ENCODE results near the gene CA10. TPM values are rescaled to one million over a fixed set of nuclear protein-coding genes. Genes with fewer than 3 reads are reported as not detected.
A peak's percentile ranks its signal among the peaks of the same experiment; 100 is the strongest.

CA10 gene
- polyA plus RNA-seq, 1 donor from 2014 or later, result not detected

GRCh38 chr17:52124561-52124960 is 34.0 kb downstream of the CA10 start:
- no peaks in the 10 kb centered on the region for H3K36me3 Mint-ChIP-seq
- H3K27me3 Mint-ChIP-seq, result no peaks in the 10 kb centered on the region
- no peak overlapping the region for H3K4me3 Mint-ChIP-seq
- H3K27ac Mint-ChIP-seq, result no peak overlapping the region
- peaks cover 0 to 7% (median 2%) of the 10 kb centered on the region in 3 donors for H3K9me3 Mint-ChIP-seq
- no peaks in the 10 kb centered on the region for H3K4me1 Mint-ChIP-seq

GRCh38 chr17:52120465-52120864 is 38.0 kb downstream of the CA10 start:
- peaks cover 2 to 12% (median 7%) of the 10 kb centered on the region in 3 donors for H3K9me3 Mint-ChIP-seq
- H3K4me1 Mint-ChIP-seq, result no peaks in the 10 kb centered on the region
- no peaks in the 10 kb centered on the region for H3K27me3 Mint-ChIP-seq
- H3K27ac Mint-ChIP-seq, result no peak overlapping the region
- no peak overlapping the region for H3K4me3 Mint-ChIP-seq
- no peaks in the 10 kb centered on the region for H3K36me3 Mint-ChIP-seq

GRCh38 chr17:52110923-52111581 is 47.5 kb downstream of the CA10 start:
- Mint-ChIP-seq H3K27me3 (no peaks in the 10 kb centered on the region), H3K4me1 (no peaks in the 10 kb centered on the region), H3K9me3 (no peaks in the 10 kb centered on the region), H3K4me3 (no peak overlapping the region), H3K27ac (no peak overlapping the region), H3K36me3 (no peaks in the 10 kb centered on the region)

- Mint-ChIP-seq H3K9me3 (peaks cover 0 to 13% (median 3%) of the 10 kb centered on the region in 3 donors), H3K27ac (no peak overlapping the region), H3K4me3 (no peak overlapping the region), H3K36me3 (no peaks in the 10 kb centered on the region), H3K27me3 (no peaks in the 10 kb centered on the region), H3K4me1 (no peaks in the 10 kb centered on the region)
These were observed 51.8 kb downstream of the CA10 start for GRCh38 chr17:52106638-52107261.

- Mint-ChIP-seq H3K36me3 (no peaks in the 10 kb centered on the region), H3K4me1 (no peaks in the 10 kb centered on the region), H3K27ac (no peak overlapping the region), H3K27me3 (no peaks in the 10 kb centered on the region), H3K9me3 (peaks cover 0 to 15% (median 3%) of the 10 kb centered on the region in 3 donors), H3K4me3 (no peak overlapping the region)
These were observed 52.4 kb downstream of the CA10 start for GRCh38 chr17:52106072-52106471.

- Mint-ChIP-seq H3K27ac (no peak overlapping the region), H3K36me3 (no peaks in the 10 kb centered on the region), H3K4me3 (no peak overlapping the region), H3K9me3 (peaks cover 0 to 15% (median 3%) of the 10 kb centered on the region in 3 donors), H3K4me1 (no peaks in the 10 kb centered on the region), H3K27me3 (no peaks in the 10 kb centered on the region)
These were observed 52.9 kb downstream of the CA10 start for GRCh38 chr17:52105591-52105990.

GRCh38 chr17:52096056-52096455 is 62.5 kb downstream of the CA10 start:
- Mint-ChIP-seq H3K36me3 (no peaks in the 10 kb centered on the region), H3K9me3 (peaks cover 2 to 3% (median 2%) of the 10 kb centered on the region in 3 donors), H3K4me3 (no peak overlapping the region), H3K27me3 (no peaks in the 10 kb centered on the region), H3K27ac (no peak overlapping the region), H3K4me1 (no peaks in the 10 kb centered on the region)

- H3K9me3 Mint-ChIP-seq, result peaks cover 8 to 9% (median 9%) of the 10 kb centered on the region in 3 donors
- no peaks in the 10 kb centered on the region for H3K27me3 Mint-ChIP-seq
- no peaks in the 10 kb centered on the region for H3K36me3 Mint-ChIP-seq
- no peak overlapping the region for H3K4me3 Mint-ChIP-seq
- peak overlapping the region in 1 of 3 donors; percentile 1 for H3K27ac Mint-ChIP-seq
- peaks cover 0 to 1% (median 0%) of the 10 kb centered on the region in 3 donors for H3K4me1 Mint-ChIP-seq
These were observed 74.3 kb downstream of the CA10 start for GRCh38 chr17:52084176-52084575.

- H3K9me3 Mint-ChIP-seq, result peaks cover 7 to 9% (median 9%) of the 10 kb centered on the region in 3 donors
- H3K27me3 Mint-ChIP-seq, result no peaks in the 10 kb centered on the region
- no peak overlapping the region for H3K4me3 Mint-ChIP-seq
- H3K27ac Mint-ChIP-seq, result no peak overlapping the region
- H3K4me1 Mint-ChIP-seq, result peaks cover 0 to 1% (median 0%) of the 10 kb centered on the region in 3 donors
- H3K36me3 Mint-ChIP-seq, result no peaks in the 10 kb centered on the region
These were observed 79.0 kb downstream of the CA10 start for GRCh38 chr17:52079496-52079895.

GRCh38 chr17:52071712-52072111 is 86.8 kb downstream of the CA10 start:
- Mint-ChIP-seq H3K9me3 (peaks cover 0 to 6% (median 1%) of the 10 kb centered on the region in 3 donors), H3K4me1 (no peaks in the 10 kb centered on the region), H3K27ac (no peak overlapping the region), H3K4me3 (no peak overlapping the region), H3K36me3 (no peaks in the 10 kb centered on the region), H3K27me3 (no peaks in the 10 kb centered on the region)

GRCh38 chr17:52064791-52065211 is 93.7 kb downstream of the CA10 start:
- H3K4me1 Mint-ChIP-seq, result no peaks in the 10 kb centered on the region
- H3K27me3 Mint-ChIP-seq, result no peaks in the 10 kb centered on the region
- no peak overlapping the region for H3K27ac Mint-ChIP-seq
- no peaks in the 10 kb centered on the region for H3K36me3 Mint-ChIP-seq
- peaks cover 3 to 16% (median 15%) of the 10 kb centered on the region in 3 donors for H3K9me3 Mint-ChIP-seq
- H3K4me3 Mint-ChIP-seq, result no peak overlapping the region

- Mint-ChIP-seq H3K9me3 (peaks cover 0 to 13% (median 4%) of the 10 kb centered on the region in 3 donors), H3K27me3 (no peaks in the 10 kb centered on the region), H3K36me3 (no peaks in the 10 kb centered on the region), H3K4me3 (no peak overlapping the region), H3K27ac (no peak overlapping the region), H3K4me1 (peaks cover 0 to 2% (median 0%) of the 10 kb centered on the region in 3 donors)
These were observed 109.0 kb downstream of the CA10 start for GRCh38 chr17:52049496-52049895.

GRCh38 chr17:52049051-52049450 is 109.5 kb downstream of the CA10 start:
- no peak overlapping the region for H3K27ac Mint-ChIP-seq
- H3K4me1 Mint-ChIP-seq, result peaks cover 0 to 2% (median 0%) of the 10 kb centered on the region in 3 donors
- H3K4me3 Mint-ChIP-seq, result no peak overlapping the region
- no peaks in the 10 kb centered on the region for H3K27me3 Mint-ChIP-seq
- H3K9me3 Mint-ChIP-seq, result peaks cover 0 to 10% (median 4%) of the 10 kb centered on the region in 3 donors
- H3K36me3 Mint-ChIP-seq, result no peaks in the 10 kb centered on the region

GRCh38 chr17:52048137-52048898 is 110.2 kb downstream of the CA10 start:
- Mint-ChIP-seq H3K4me3 (no peak overlapping the region), H3K36me3 (no peaks in the 10 kb centered on the region), H3K27ac (no peak overlapping the region), H3K4me1 (peaks cover 0 to 2% (median 0%) of the 10 kb centered on the region in 3 donors), H3K9me3 (peaks cover 0 to 14% (median 4%) of the 10 kb centered on the region in 3 donors), H3K27me3 (no peaks in the 10 kb centered on the region)

- H3K9me3 Mint-ChIP-seq, result peaks cover 0 to 9% (median 2%) of the 10 kb centered on the region in 3 donors
- H3K27ac Mint-ChIP-seq, result no peak overlapping the region
- H3K27me3 Mint-ChIP-seq, result no peaks in the 10 kb centered on the region
- H3K36me3 Mint-ChIP-seq, result no peaks in the 10 kb centered on the region
- H3K4me1 Mint-ChIP-seq, result peaks cover 0 to 2% (median 0%) of the 10 kb centered on the region in 3 donors
- H3K4me3 Mint-ChIP-seq, result no peak overlapping the region
These were observed 111.4 kb downstream of the CA10 start for GRCh38 chr17:52047086-52047485.
